HepG2 (cell line): ENCODE results near the gene KCNK7. TPM values are rescaled to one million over a fixed set of nuclear protein-coding genes. Genes with fewer than 3 reads are reported as not detected.

Experiments used
- ATAC-seq: fragments of 200-7000 bp; cut with Tn5 transposase; 3 replicates; pipeline ENCODE4 v1.9.1; 2020; ENCODE audit warnings: mild to moderate bottlenecking, moderate library complexity
- BruUV-seq: library from RNA; stranded (reverse); fragments of 400-500 nt; replicated peaks from 2 replicates; lab custom pipeline; 2021; lab: Mats Ljungman, UMichigan
- CTCF ChIA-PET: fragments of 300-600 bp; formaldehyde crosslinking; extraction: SDS; loops from one replicate; lab custom pipeline; 2021; ENCODE audit warnings: low total read pairs, inconsistent platforms, low intra/inter-chr PET ratio; lab: Yijun Ruan, JAX
- POLR2A ChIA-PET: fragments of 350-600 bp; sonication (Branson Sonifier 250); formaldehyde crosslinking; loops from one replicate; lab custom pipeline; 2020; ENCODE audit warnings: antibody characterized with exemption, inconsistent platforms; lab: Yijun Ruan, JAX
- DNase-seq: peaks from one replicate; pipeline ENCODE4 v3.0.0-alpha.2; 2015; ENCODE audit warnings: low spot score
- FAIRE-seq: peaks from 3 replicates; lab custom pipeline; 2011; peaks lifted over from hg19 to GRCh38; lab: Jason Lieb, UNC
- H2AFZ ChIP-seq: one replicate; pipeline ENCODE4 v1.6.1; 2011; ENCODE audit warnings: low read length, inconsistent platforms
- H3K27ac ChIP-seq: fragments of 300-600 bp; 3 replicates; pipeline ENCODE4 v1.8.0; 2011; ENCODE audit warnings: mixed run types, mild to moderate bottlenecking, mixed read lengths, low read length, inconsistent platforms; ENCODE audit not compliant: insufficient read depth; ENCODE audit errors: extremely low read length
- H3K27me3 ChIP-seq, 2 experiments: fragments of 200-600 bp in 1 of 2; 2 replicates in 1 of 2; 3 replicates in 1 of 2; pipeline versions ENCODE4 v1.6.0 to v1.8.0; 2011; ENCODE audit warnings: low read length in 2 of 2, mild to moderate bottlenecking in 2 of 2, moderate library complexity in 2 of 2, inconsistent platforms in 1 of 2; ENCODE audit not compliant: insufficient read depth in 2 of 2, control insufficient read depth in 1 of 2
- H3K36me3 ChIP-seq, 2 experiments: fragments of 200-600 bp in 1 of 2; replicated peaks in 1 of 2; 2 replicates in 1 of 2; 3 replicates in 1 of 2; pipeline versions ENCODE4 v1.5.1 to v1.8.0; 2011; ENCODE audit warnings: low read length in 2 of 2, inconsistent platforms in 1 of 2; ENCODE audit not compliant: insufficient read depth in 2 of 2, control insufficient read depth in 1 of 2
- H3K4me1 ChIP-seq: 2 replicates; pipeline ENCODE4 v1.5.1; 2012; ENCODE audit warnings: low read length, inconsistent platforms; ENCODE audit not compliant: insufficient read depth
- H3K4me2 ChIP-seq: 2 replicates; pipeline ENCODE4 v1.6.0; 2011; ENCODE audit warnings: low read depth, low read length, inconsistent platforms
- H3K4me3 ChIP-seq, 3 experiments: fragments of 200-600 bp in 1 of 3; sonication (generic), shearing (Covaris generic) in 1 of 3; replicated peaks in 1 of 3; 2 replicates each; pipeline ENCODE4 v1.5.1; 2011 to 2016; ENCODE audit warnings: low read length in 3 of 3, inconsistent platforms in 2 of 3, low read depth in 2 of 3, mild to moderate bottlenecking in 2 of 3, control low read depth in 1 of 3, mixed read lengths in 1 of 3; ENCODE audit not compliant: insufficient read depth in 1 of 3
- H3K79me2 ChIP-seq: one replicate; pipeline ENCODE4 v1.6.1; 2011; ENCODE audit warnings: low read length, inconsistent platforms; ENCODE audit not compliant: insufficient read depth
- H3K9ac ChIP-seq: 2 replicates; pipeline ENCODE4 v1.6.0; 2011; ENCODE audit warnings: mild to moderate bottlenecking, low read depth, low read length, inconsistent platforms; ENCODE audit not compliant: insufficient read depth
- H3K9me3 ChIP-seq: 2 replicates; pipeline ENCODE4 v1.5.1; 2012; ENCODE audit warnings: mild to moderate bottlenecking, low read length
- H4K20me1 ChIP-seq: 2 replicates; pipeline ENCODE4 v1.6.0; 2011; ENCODE audit warnings: inconsistent platforms, mild to moderate bottlenecking, low read length, moderate library complexity; ENCODE audit not compliant: insufficient read depth
- HNRNPLL ChIP-seq: fragments of 200-400 bp; formaldehyde crosslinking; IDR thresholded peaks from 2 replicates; pipeline ENCODE4 v1.6.1; 2017; ENCODE audit warnings: mild to moderate bottlenecking, low read depth, low read length; ENCODE audit not compliant: poor library complexity, severe bottlenecking
- JUNB ChIP-seq: sonication (generic); formaldehyde crosslinking; IDR thresholded peaks from 2 replicates; pipeline ENCODE4 v1.8.0; 2022; ENCODE audit warnings: missing genetic modification reagents, mild to moderate bottlenecking, borderline replicate concordance
- RAD21 ChIP-seq: fragments of 450-650 bp; formaldehyde crosslinking; IDR thresholded peaks from 2 replicates; pipeline ENCODE4 v1.5.0; 2020; ENCODE audit warnings: mild to moderate bottlenecking
- RBFOX2 ChIP-seq: fragments of 200-400 bp; formaldehyde crosslinking; IDR thresholded peaks from 2 replicates; pipeline ENCODE4 v1.6.1; 2017; ENCODE audit warnings: low read depth, mild to moderate bottlenecking, low read length
- ZNF563 ChIP-seq: sonication (generic); formaldehyde crosslinking; IDR thresholded peaks from 2 replicates; pipeline ENCODE4 v1.8.0; 2022; ENCODE audit warnings: mild to moderate bottlenecking, moderate library complexity, missing genetic modification reagents
- WGBS: methylation state at CpG from one replicate; pipeline ENCODE4 v1.1.6; 2017; ENCODE audit warnings: low lambda C conversion rate; 5-methylcytosine and 5-hydroxymethylcytosine counted together
- in situ Hi-C: cut with HindIII; loops from 2 replicates; pipeline ENCODE4 v1.10.0; 2017; ENCODE audit warnings: low pct_unique_long_range_greater_than_20kb; ENCODE audit not compliant: extremely low pct_ligation_motif_present
- intact Hi-C: fragments of 100-400 bp; cut with micrococcal nuclease; formaldehyde crosslinking; loops from one replicate; pipeline ENCODE4 v1.10.0; 2022; ENCODE audit not compliant: unreplicated experiment
- polyA plus RNA-seq, 8 experiments: library from polyadenylated mRNA; depleted of rRNA in 3 of 8; stranded (reverse) in 7 of 8; unstranded in 1 of 8; fragments of >200 nt; fragmentation: Illumina TruSeq in 4 of 8; extraction: Trizol in 4 of 8; gene quantifications; 2 replicates each; pipeline versions ENCODE4 v1.2.1 to v1.2.3, GENCODE V29; 2011 to 2016; ENCODE audit warnings: low read depth in 4 of 8, missing spikeins in 1 of 8, mixed read lengths in 1 of 8; ENCODE audit not compliant: insufficient read depth in 1 of 8
- total RNA-seq, 5 experiments: library from RNA; depleted of rRNA; stranded (reverse); fragments of >200 nt; fragmentation: Illumina TruSeq; extraction: Trizol; gene quantifications; 2 replicates each; pipeline ENCODE4 v1.2.3, GENCODE V29; 2016; ENCODE audit warnings: low read depth in 1 of 5

Gene KCNK7
- total and polyA plus RNA-seq, 2 of the 13 experiments (the other 11 are each of a cell fraction or from before 2014, with no cell fraction given): 0.11 TPM; not detected in 1

- Histone ChIP-seq H3K9me3 (no peaks in the 10 kb centered on the region), H3K79me2 (peaks cover 32% of the 10 kb centered on the region), H3K27ac (no peak overlapping the region), H2AFZ (no peak overlapping the region), H4K20me1 (peaks cover 5% of the 10 kb centered on the region; the same call in 1 of the 2 replicates), H3K27me3 (no peaks in the 10 kb centered on the region; a peak in 1 of 5 replicates), H3K4me2 (no peak overlapping the region), H3K4me1 (peaks cover 20% of the 10 kb centered on the region), H3K4me3 (no peak overlapping the region), H3K9ac (no peak overlapping the region), H3K36me3 (peaks cover 17 to 47% of the 10 kb centered on the region in 2 experiments; a peak in 4 of 5 replicates)
- in situ Hi-C loops: no loop called here
- WGBS: 99% methylated on average over 12 of the region's 33 CpGs
- no peak for ATAC-seq
- POLR2A ChIA-PET: interaction anchor here (1.4 to 2.7 kb wide), 5 partner anchors 8 to 35 kb away, joined by 7 to 45 read pairs (median 11); no protein-coding TSS in a partner anchor
- TF ChIP-seq JUNB (CRISPR knock-in tag) (no peak), RBFOX2 (peak; percentile 54; the same call in 1 of the 2 replicates)
- BruUV-seq: no TSS peak
- intact Hi-C loops: no loop called here
- no peak for DNase-seq
- CTCF ChIA-PET: no interaction called here
- FAIRE-seq: no peak
Measured at GRCh38 chr11:65617990-65618751, 22.6 kb upstream of the KCNK7 start.

- CTCF ChIA-PET: no interaction called here
- no peak for TF ChIP-seq ZNF563 (CRISPR knock-in tag)
- no peak for TF ChIP-seq HNRNPLL
- no peak for TF ChIP-seq RAD21 (CRISPR knock-in tag)
Measured at GRCh38 chr11:65617136-65617850, 21.7 kb upstream of the KCNK7 start.

More at GRCh38 chr11:65617136-65617850, 21.7 kb upstream of the KCNK7 start:
- Histone ChIP-seq H3K4me2 (peak overlapping the region; percentile 77), H3K27me3 (no peaks in the 10 kb centered on the region; a peak in 1 of 5 replicates), H3K4me3 (peak overlapping the region; percentile 86 to 90 (median 87)), H3K9ac (peak overlapping the region; percentile 88), H3K4me1 (peaks cover 27% of the 10 kb centered on the region), H2AFZ (no peak overlapping the region), H3K79me2 (peaks cover 41% of the 10 kb centered on the region), H4K20me1 (peaks cover 14% of the 10 kb centered on the region; the same call in 1 of the 2 replicates), H3K27ac (peak overlapping the region; percentile 92), H3K36me3 (peaks cover 15 to 42% of the 10 kb centered on the region in 2 experiments; a peak in 4 of 5 replicates), H3K9me3 (no peaks in the 10 kb centered on the region)
- FAIRE-seq: no peak
- WGBS: 91% methylated on average over 15 of the region's 17 CpGs
- DNase-seq: no peak
- no peak for ATAC-seq
- POLR2A ChIA-PET: interaction anchor here (0.6 to 2.7 kb wide), 27 partner anchors 9 to 452 kb away, joined by 3 to 45 read pairs (median 4); partner anchors contain the start of genes KAT5, MUS81, SIPA1 and TIGD3
- in situ Hi-C loops: no loop called here
- BruUV-seq: TSS peak; percentile 50
- intact Hi-C loops: no loop called here
